ENCODE results near the gene DNAJC12. TPM values are rescaled to one million over a fixed set of nuclear protein-coding genes. Genes with fewer than 3 reads are reported as not detected.
"Not testable (repeated sequence)": the region's sequence is repeated elsewhere in the genome, so short reads cannot be mapped to it uniquely, and the experiment has no call there.

DNAJC12 gene
- total and polyA plus RNA-seq, 2 of the 8 experiments (the other 6 are each of a cell fraction or from before 2014, with no cell fraction given) = 0.86 to 4.2 TPM

DNA sequence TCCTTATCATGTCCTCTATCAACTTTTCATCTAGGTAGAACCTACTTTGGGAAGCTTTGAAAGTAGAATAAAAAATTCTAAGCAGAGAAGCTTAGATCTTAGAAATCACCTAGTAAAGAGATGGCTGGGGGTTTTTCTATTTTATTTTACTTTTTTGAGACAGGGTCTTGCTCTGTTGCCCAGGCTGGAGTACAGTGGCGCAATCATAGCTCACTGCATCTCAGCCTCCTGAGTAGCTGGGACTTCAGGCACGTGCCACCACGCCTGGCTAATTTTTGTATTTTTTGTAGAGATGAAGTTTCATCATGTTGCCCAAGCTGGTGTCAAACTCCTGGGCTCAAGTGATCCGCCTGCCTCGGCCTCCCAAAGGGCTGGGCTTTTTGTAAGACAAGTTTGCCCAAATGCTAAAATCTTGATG is 57.8 kb downstream of the DNAJC12 start:
- H3K36me3 ChIP-seq (ENCODE audit: control insufficient read depth in 2 of 4, insufficient read depth in 4 of 4, low read length in 3 of 4); H2BK12ac ChIP-seq (ENCODE audit: low read depth, low read length); H3K23ac ChIP-seq (ENCODE audit: insufficient read length); H3K27ac ChIP-seq (ENCODE audit: low read depth, low read length); H3K14ac ChIP-seq (ENCODE audit: insufficient read length); H2BK15ac ChIP-seq (ENCODE audit: low read length); H4K5ac ChIP-seq (ENCODE audit: insufficient read length, low read depth, low read length); H3K4me1 ChIP-seq (replicated peaks in 1 of 4; ENCODE audit: control insufficient read depth in 3 of 4, insufficient read depth in 4 of 4, low read length in 3 of 4); H3K9ac ChIP-seq (replicated peaks in 1 of 4; ENCODE audit: extremely low read depth in 1 of 4, low read depth in 3 of 4, low read length in 3 of 4); H2BK5ac ChIP-seq (ENCODE audit: low read depth, low read length); H2AK5ac ChIP-seq (ENCODE audit: low read depth, low read length); H3K18ac ChIP-seq (ENCODE audit: extremely low read depth, low read length); H3K56ac ChIP-seq (replicated peaks; ENCODE audit: insufficient read length, low read depth, low read length); H2AFZ ChIP-seq (ENCODE audit: low read length); H3K4me2 ChIP-seq (ENCODE audit: insufficient read depth in 1 of 2, low read depth in 2 of 2, low read length in 2 of 2); H3K79me1 ChIP-seq (ENCODE audit: low read depth, low read length); POLR2A ChIA-PET (ENCODE audit: partially characterized antibody); H4K91ac ChIP-seq (replicated peaks; ENCODE audit: insufficient read length, low read length); H3K4ac ChIP-seq (replicated peaks; ENCODE audit: insufficient read length, low read depth, low read length); H4K20me1 ChIP-seq (replicated peaks in 1 of 2; ENCODE audit: control insufficient read depth in 1 of 2, insufficient read depth in 2 of 2, low read length in 2 of 2); H4K8ac ChIP-seq (ENCODE audit: extremely low read depth, insufficient read depth, low read length); FAIRE-seq; H3K23me2 ChIP-seq (ENCODE audit: low read depth, low read length); H3K79me2 ChIP-seq (ENCODE audit: control insufficient read depth in 1 of 2, insufficient read depth in 2 of 2, low read length in 2 of 2); H2BK120ac ChIP-seq (replicated peaks; ENCODE audit: low read depth, low read length); H3K4me3 ChIP-seq (ENCODE audit: extremely low read depth in 1 of 4, insufficient read depth in 2 of 4, low read depth in 3 of 4, low read length in 4 of 4); H2BK20ac ChIP-seq (ENCODE audit: low read length); H3K27me3 ChIP-seq (replicated peaks in 1 of 4; ENCODE audit: control insufficient read depth in 3 of 4, extremely low read depth in 1 of 4, insufficient read depth in 3 of 4, low read length in 3 of 4); H3K9me3 ChIP-seq (ENCODE audit: insufficient read depth in 2 of 2, low read depth in 1 of 2, low read length in 1 of 2): not testable (repeated sequence)
- peak in 1 of 2 experiments; percentile 13 for DNase-seq (ENCODE audit: low read depth in 1 of 2, low spot score in 2 of 2)
- CTCF ChIA-PET (ENCODE audit: partially characterized antibody) = interaction anchor here (0.7 to 6.8 kb wide), 34 partner anchors 9 to 1293 kb away, joined by 3 to 82 read pairs (median 4); partner anchors contain the start of gene CTNNA3
- 66% methylated on average over 5 of the region's 5 CpGs; no CpG with 5 or more reads in 1 of the 2 experiments for WGBS, 2 experiments (ENCODE audit: extremely low coverage in 1 of 2, insufficient coverage in 1 of 2, insufficient read length in 1 of 2, insufficient replicate concordance in 2 of 2, low coverage in 1 of 2, low lambda C conversion rate in 2 of 2, missing lambda C conversion rate in 1 of 2)
